DMS 273 treated with DMSO at 0.1 percent for 48 hours (cell line): ENCODE data around the gene TBX1.
"Not testable (repeated sequence)": the region's sequence is repeated elsewhere in the genome, so short reads cannot be mapped to it uniquely, and the experiment has no call there.

Source experiments
- DNase-seq: peaks from one replicate; lab custom pipeline; 2025; lab: John Stamatoyannopoulos, UW

TBX1 gene

GRCh38 chr22:19723232-19723982 lies 37.2 kb upstream of the TBX1 start, which contains the start of gene GP1BB:
Gene GP1BB (plus strand): TSS chr22:19723539. CDS start chr22:19723570, 31 bp downstream.
- DNase-seq = no peak

- no peak for DNase-seq
Measured at GRCh38 chr22:19723983-19724827, 36.4 kb upstream of the TBX1 start.

GRCh38 chr22:19724927-19725661 lies 35.5 kb upstream of the TBX1 start:
- DNase-seq = no peak

- not testable (repeated sequence) for DNase-seq
Measured at GRCh38 chr22:19726064-19726788, 34.4 kb upstream of the TBX1 start.

- DNase-seq = no peak
Measured at GRCh38 chr22:19727310-19728150, 33.0 kb upstream of the TBX1 start.

GRCh38 chr22:19728271-19728670 lies 32.3 kb upstream of the TBX1 start:
- DNase-seq = no peak

GRCh38 chr22:19728836-19729235 lies 31.7 kb upstream of the TBX1 start:
- no peak for DNase-seq

- DNase-seq = no peak
Measured at GRCh38 chr22:19729507-19729906, 31.1 kb upstream of the TBX1 start.

GRCh38 chr22:19730198-19730597 lies 30.4 kb upstream of the TBX1 start:
- no peak for DNase-seq

- no peak for DNase-seq
Measured at GRCh38 chr22:19730655-19731360, 29.8 kb upstream of the TBX1 start.

- DNase-seq = no peak
Measured at GRCh38 chr22:19731361-19732135, 29.0 kb upstream of the TBX1 start.

GRCh38 chr22:19732403-19733113 lies 28.0 kb upstream of the TBX1 start:
- DNase-seq = no peak

GRCh38 chr22:19733755-19734154 lies 26.8 kb upstream of the TBX1 start:
- DNase-seq = no peak

GRCh38 chr22:19734163-19734562 lies 26.4 kb upstream of the TBX1 start:
- no peak for DNase-seq

- no peak for DNase-seq
Measured at GRCh38 chr22:19734837-19735382, 25.7 kb upstream of the TBX1 start.

GRCh38 chr22:19735665-19736510 lies 24.7 kb upstream of the TBX1 start:
- no peak for DNase-seq

GRCh38 chr22:19737846-19738663 lies 22.5 kb upstream of the TBX1 start:
- DNase-seq = no peak
